HG03521 (cell line): ENCODE results near the gene C6orf62.
"Not testable (repeated sequence)": the region's sequence is repeated elsewhere in the genome, so short reads cannot be mapped to it uniquely, and the experiment has no call there.

Experiments used
- ATAC-seq: cut with Tn5 transposase; IDR thresholded peaks from one replicate; pipeline ENCODE4 v1.9.1; 2021; ENCODE audit warnings: mild to moderate bottlenecking, moderate library complexity; ENCODE audit not compliant: unreplicated experiment

Gene C6orf62

GRCh38 chr6:24719125-24719971, at the start of gene C6orf62:
Gene C6orf62 (minus strand): TSS chr6:24719154. CDS start chr6:24718668, 486 bp downstream.
- no peak for ATAC-seq

GRCh38 chr6:24768361-24768760, 49.4 kb upstream of the C6orf62 start:
- no peak for ATAC-seq

- ATAC-seq: no peak
Measured at GRCh38 chr6:24766680-24767462, 47.9 kb upstream of the C6orf62 start.

GRCh38 chr6:24765968-24766367, 47.0 kb upstream of the C6orf62 start:
- ATAC-seq: not testable (repeated sequence)

GRCh38 chr6:24764833-24765828, 46.2 kb upstream of the C6orf62 start:
- not testable (repeated sequence) for ATAC-seq

GRCh38 chr6:24763578-24763977, 44.6 kb upstream of the C6orf62 start:
- no peak for ATAC-seq

- no peak for ATAC-seq
Measured at GRCh38 chr6:24761851-24762250, 42.9 kb upstream of the C6orf62 start.

- no peak for ATAC-seq
Measured at GRCh38 chr6:24761193-24761835, 42.4 kb upstream of the C6orf62 start.

- no peak for ATAC-seq
Measured at GRCh38 chr6:24760210-24760609, 41.3 kb upstream of the C6orf62 start.

- no peak for ATAC-seq
Measured at GRCh38 chr6:24759718-24760117, 40.8 kb upstream of the C6orf62 start.

GRCh38 chr6:24757611-24758010, 38.7 kb upstream of the C6orf62 start:
- no peak for ATAC-seq

- ATAC-seq: no peak
Measured at GRCh38 chr6:24755279-24755678, 36.3 kb upstream of the C6orf62 start.

GRCh38 chr6:24754378-24754777, 35.4 kb upstream of the C6orf62 start:
- ATAC-seq: not testable (repeated sequence)

GRCh38 chr6:24753545-24753944, 34.6 kb upstream of the C6orf62 start:
- ATAC-seq: no peak

- ATAC-seq: no peak
Measured at GRCh38 chr6:24752917-24753492, 34.1 kb upstream of the C6orf62 start.

GRCh38 chr6:24752503-24752902, 33.5 kb upstream of the C6orf62 start:
- no peak for ATAC-seq

GRCh38 chr6:24750878-24751277, 31.9 kb upstream of the C6orf62 start:
- ATAC-seq: not testable (repeated sequence)

- ATAC-seq: no peak
Measured at GRCh38 chr6:24749297-24749696, 30.3 kb upstream of the C6orf62 start.

- no peak for ATAC-seq
Measured at GRCh38 chr6:24744911-24745310, 26.0 kb upstream of the C6orf62 start.

GRCh38 chr6:24743944-24744335, 25.0 kb upstream of the C6orf62 start:
- peak; percentile 53 for ATAC-seq
